Choroid plexus epithelial cell (primary cell): Measurements from ENCODE around the gene IFT22.
"Not testable (repeated sequence)": the region's sequence is repeated elsewhere in the genome, so short reads cannot be mapped to it uniquely, and the experiment has no call there.

Source experiments
- DNase-seq: peaks from one replicate; pipeline ENCODE4 v3.0.0-alpha.2; 2010; ENCODE audit warnings: low read depth
- H3K4me3 ChIP-seq: 2 replicates; pipeline ENCODE4 v1.5.1; 2011; ENCODE audit warnings: low read depth, mild to moderate bottlenecking, control low read depth, low read length, moderate library complexity
- CTCF ChIP-seq: conservative IDR thresholded peaks from 2 replicates; pipeline ENCODE4 v1.5.1; 2011; ENCODE audit warnings: low read depth, mild to moderate bottlenecking, control low read depth, inconsistent platforms, low read length, moderate library complexity

IFT22 gene

GRCh38 chr7:101265622-101266516 lies 55.7 kb downstream of the IFT22 start:
- TF ChIP-seq CTCF = no peak

GRCh38 chr7:101264102-101264706 lies 57.4 kb downstream of the IFT22 start:
- DNase-seq = peak; percentile 32
- not testable (repeated sequence) for H3K4me3 ChIP-seq

More at GRCh38 chr7:101265622-101266516, 55.7 kb downstream of the IFT22 start:
- DNase-seq = no peak
- no peak overlapping the region for H3K4me3 ChIP-seq
